K562 (cell line): ENCODE measurements around the gene SNX10. TPM values are rescaled to one million over a fixed set of nuclear protein-coding genes. Genes with fewer than 3 reads are reported as not detected.

Source experiments
- ATAC-seq: fragments of 200-7000 bp; cut with Tn5 transposase; 3 replicates; pipeline ENCODE4 v1.9.1; 2020; ENCODE audit warnings: moderate library complexity
- BruUV-seq: library from RNA; stranded (reverse); fragments of 400-500 nt; replicated peaks from 2 replicates; lab custom pipeline; 2021; lab: Mats Ljungman, UMichigan
- CTCF ChIA-PET: fragments of 300-600 bp; formaldehyde crosslinking; extraction: SDS; loops from one replicate; lab custom pipeline; 2021; ENCODE audit warnings: low intra/inter-chr PET ratio; lab: Yijun Ruan, JAX
- POLR2A ChIA-PET: fragments of 300-600, 350-650 bp; sonication (Branson Sonifier 250); formaldehyde crosslinking; extraction: SDS; loops from one replicate; lab custom pipeline; 2021; ENCODE audit warnings: antibody characterized with exemption, inconsistent platforms; lab: Yijun Ruan, JAX
- DNase-seq, 4 experiments: peaks; one replicate each; pipeline versions ENCODE4 v3.0.0 to v3.0.0-alpha.2; 2011 to 2018; ENCODE audit warnings: low spot score in 3 of 4, mixed read lengths in 3 of 4; ENCODE audit errors: extremely low read depth in 1 of 4
- FAIRE-seq: peaks from 2 replicates; lab custom pipeline; 2011; peaks lifted over from hg19 to GRCh38; lab: Jason Lieb, UNC
- H2AFZ ChIP-seq: 2 replicates; pipeline ENCODE4 v1.6.0; 2011; ENCODE audit warnings: low read depth, low read length, control low read depth, inconsistent platforms
- H3K27ac ChIP-seq: fragments of 200-600 bp; 3 replicates; pipeline ENCODE4 v1.8.0; 2011; ENCODE audit warnings: low read depth, mild to moderate bottlenecking, control low read depth, inconsistent platforms, low read length, moderate library complexity, mixed read lengths; ENCODE audit errors: extremely low read depth
- H3K27me3 ChIP-seq, 2 experiments: fragments of 300-600 bp in 1 of 2; 2 replicates in 1 of 2; 3 replicates in 1 of 2; pipeline versions ENCODE4 v1.6.0 to v1.8.0; 2011; ENCODE audit warnings: inconsistent platforms in 2 of 2, low read length in 2 of 2, mild to moderate bottlenecking in 1 of 2, mixed read lengths in 1 of 2, moderate library complexity in 1 of 2; ENCODE audit not compliant: control insufficient read depth in 2 of 2, insufficient read depth in 2 of 2
- H3K36me3 ChIP-seq: fragments of 300-600 bp; 3 replicates; pipeline ENCODE4 v1.8.0; 2011; ENCODE audit warnings: mild to moderate bottlenecking, low read length, inconsistent platforms; ENCODE audit not compliant: control insufficient read depth, insufficient read depth
- H3K4me1 ChIP-seq, 2 experiments: fragments of 200-600 bp in 1 of 2; replicated peaks in 1 of 2; 2 replicates in 1 of 2; 3 replicates in 1 of 2; pipeline versions ENCODE4 v1.5.1 to v1.8.0; 2011; ENCODE audit warnings: inconsistent platforms in 2 of 2, low read length in 2 of 2, mild to moderate bottlenecking in 1 of 2, mixed read lengths in 1 of 2, moderate library complexity in 1 of 2; ENCODE audit not compliant: control insufficient read depth in 2 of 2, insufficient read depth in 2 of 2
- H3K4me2 ChIP-seq: 2 replicates; pipeline ENCODE4 v1.6.1; 2011; ENCODE audit warnings: low read length, control low read depth, inconsistent platforms, mixed read lengths; ENCODE audit not compliant: insufficient read depth
- H3K4me3 ChIP-seq: fragments of 200-600 bp; sonication (generic), shearing (Covaris generic); 2 replicates; pipeline ENCODE4 v1.5.1; 2016; ENCODE audit warnings: control low read depth, inconsistent platforms
- H3K79me2 ChIP-seq: fragments of 200-600 bp; 3 replicates; pipeline ENCODE4 v1.8.0; 2011; ENCODE audit warnings: low read length, inconsistent platforms; ENCODE audit not compliant: control insufficient read depth, insufficient read depth
- H3K9ac ChIP-seq, 2 experiments: 2 replicates each; pipeline versions ENCODE4 v1.6.0 to v1.6.1; 2011; ENCODE audit warnings: low read depth in 2 of 2, low read length in 2 of 2, control low read depth in 1 of 2, inconsistent platforms in 1 of 2, mild to moderate bottlenecking in 1 of 2, mixed read lengths in 1 of 2; ENCODE audit not compliant: insufficient read depth in 1 of 2
- H3K9me1 ChIP-seq: one replicate; pipeline ENCODE4 v1.6.0; 2011; ENCODE audit warnings: inconsistent platforms, mild to moderate bottlenecking, low read length, moderate library complexity; ENCODE audit not compliant: control insufficient read depth, insufficient read depth
- H3K9me3 ChIP-seq: replicated peaks from 2 replicates; pipeline ENCODE4 v1.5.1; 2011; ENCODE audit warnings: low read depth, low read length, inconsistent platforms; ENCODE audit not compliant: control insufficient read depth, insufficient read depth
- H4K20me1 ChIP-seq: replicated peaks from 2 replicates; pipeline ENCODE4 v1.6.1; 2011; ENCODE audit warnings: low read length, inconsistent platforms, mixed read lengths; ENCODE audit not compliant: control insufficient read depth, insufficient read depth
- BDP1 ChIP-seq: IDR thresholded peaks from 3 replicates; pipeline ENCODE4 v1.6.1; 2011; ENCODE audit not compliant: insufficient read length, insufficient read depth
- CBX5 ChIP-seq: IDR thresholded peaks from 2 replicates; pipeline ENCODE4 v1.6.1; 2014; ENCODE audit warnings: low read depth, borderline replicate concordance
- CEBPG ChIP-seq, 3 experiments: fragments of 200-800 bp in 1 of 3; sonication (Bioruptor generic) in 1 of 3; sonication (generic) in 1 of 3; formaldehyde crosslinking in 1 of 3; IDR thresholded peaks in 2 of 3; conservative IDR thresholded peaks in 1 of 3; 2 replicates each; pipeline versions ENCODE4 v1.6.1 to v1.8.0; 2016 to 2022; ENCODE audit warnings: missing compliant biosample characterization in 2 of 3, missing genetic modification characterization in 2 of 3, mild to moderate bottlenecking in 1 of 3, missing genetic modification reagents in 1 of 3
- GABPA ChIP-seq: fragments of 200-800 bp; sonication (Bioruptor generic); conservative IDR thresholded peaks from 2 replicates; pipeline ENCODE4 v1.6.1; 2016; ENCODE audit warnings: low read depth, missing genetic modification characterization, missing compliant biosample characterization
- HMBOX1 ChIP-seq: sonication (generic); IDR thresholded peaks from 2 replicates; pipeline ENCODE4 v1.6.1; 2016
- RBBP5 ChIP-seq: fragments of 200-600 bp; sonication (generic); IDR thresholded peaks from 2 replicates; pipeline ENCODE4 v1.6.1; 2012; ENCODE audit warnings: borderline replicate concordance, mild to moderate bottlenecking, low read length, control low read depth, inconsistent platforms; ENCODE audit not compliant: insufficient read depth, poor library complexity, severe bottlenecking
- RFX1 ChIP-seq: fragments of 450-650 bp; IDR thresholded peaks from 2 replicates; pipeline ENCODE4 v1.6.1; 2016; ENCODE audit warnings: mild to moderate bottlenecking, moderate library complexity
- SAP30 ChIP-seq: fragments of 200-600 bp; sonication (generic); IDR thresholded peaks from 2 replicates; pipeline ENCODE4 v1.6.1; 2012; ENCODE audit warnings: borderline replicate concordance, low read depth, mild to moderate bottlenecking, moderate library complexity, low read length, control low read depth, inconsistent platforms; ENCODE audit not compliant: insufficient read depth, poor library complexity, severe bottlenecking
- SIN3A ChIP-seq, 2 experiments: fragments of 150-350 bp in 1 of 2; IDR thresholded peaks; 2 replicates each; pipeline ENCODE4 v1.6.1; 2011 to 2016; ENCODE audit warnings: borderline replicate concordance in 2 of 2, low read depth in 2 of 2, low read length in 2 of 2, mild to moderate bottlenecking in 2 of 2, moderate library complexity in 2 of 2; ENCODE audit not compliant: control insufficient read depth in 1 of 2
- WGBS: fragments of 100-300 bp; shearing (Covaris generic); methylation state at CpG from one replicate; pipeline ENCODE4 v1.1.6; 2016; ENCODE audit warnings: low coverage, mixed read lengths; ENCODE audit not compliant: insufficient coverage; ENCODE audit errors: missing lambda C conversion rate; 5-methylcytosine and 5-hydroxymethylcytosine counted together
- in situ Hi-C: fragments of 300-500 bp; cut with MboI; formaldehyde crosslinking; loops from 4 replicates; pipeline ENCODE4 v1.15.0; 2018; ENCODE audit warnings: inconsistent platforms, mixed read lengths
- intact Hi-C: fragments of 100-400 bp; cut with micrococcal nuclease; formaldehyde crosslinking; loops from 2 replicates; pipeline ENCODE4 v1.14.2; 2022
- polyA plus RNA-seq, 8 experiments: library from polyadenylated mRNA; depleted of rRNA in 4 of 8; stranded (reverse) in 5 of 8; unstranded in 3 of 8; fragments of >200 nt; fragmentation: Nextera tagmentation in 2 of 8; fragmentation: Illumina TruSeq in 1 of 8; extraction: Ambion mirVana in 2 of 8; extraction: Trizol in 1 of 8; gene quantifications; 2 replicates each; pipeline versions ENCODE4 v1.2.1 to v1.2.3, GENCODE V29; 2011 to 2014; ENCODE audit warnings: inconsistent platforms in 1 of 8, missing spikeins in 1 of 8
- total RNA-seq, 7 experiments: library from RNA; depleted of rRNA in 6 of 7; stranded (reverse); fragments of >200 nt in 6 of 7; fragmentation: Illumina TruSeq in 2 of 7; extraction: Trizol in 2 of 7; gene quantifications; 2 replicates each; pipeline versions ENCODE4 v1.2.1 to v1.2.3, GENCODE V29; 2011 to 2021; ENCODE audit warnings: low replicate concordance in 1 of 7
- TF ChIP-seq, protein P1 (sequence below): fragments of 450-650 bp; IDR thresholded peaks from 2 replicates; pipeline ENCODE4 v1.7.0; 2016; ENCODE audit warnings: borderline replicate concordance

The SNX10 gene
- total and polyA plus RNA-seq, 9 of the 15 experiments (the other 6 are each of a cell fraction or from before 2014, with no cell fraction given): 6.9 to 16.5 (median 11.5) TPM

DNA sequence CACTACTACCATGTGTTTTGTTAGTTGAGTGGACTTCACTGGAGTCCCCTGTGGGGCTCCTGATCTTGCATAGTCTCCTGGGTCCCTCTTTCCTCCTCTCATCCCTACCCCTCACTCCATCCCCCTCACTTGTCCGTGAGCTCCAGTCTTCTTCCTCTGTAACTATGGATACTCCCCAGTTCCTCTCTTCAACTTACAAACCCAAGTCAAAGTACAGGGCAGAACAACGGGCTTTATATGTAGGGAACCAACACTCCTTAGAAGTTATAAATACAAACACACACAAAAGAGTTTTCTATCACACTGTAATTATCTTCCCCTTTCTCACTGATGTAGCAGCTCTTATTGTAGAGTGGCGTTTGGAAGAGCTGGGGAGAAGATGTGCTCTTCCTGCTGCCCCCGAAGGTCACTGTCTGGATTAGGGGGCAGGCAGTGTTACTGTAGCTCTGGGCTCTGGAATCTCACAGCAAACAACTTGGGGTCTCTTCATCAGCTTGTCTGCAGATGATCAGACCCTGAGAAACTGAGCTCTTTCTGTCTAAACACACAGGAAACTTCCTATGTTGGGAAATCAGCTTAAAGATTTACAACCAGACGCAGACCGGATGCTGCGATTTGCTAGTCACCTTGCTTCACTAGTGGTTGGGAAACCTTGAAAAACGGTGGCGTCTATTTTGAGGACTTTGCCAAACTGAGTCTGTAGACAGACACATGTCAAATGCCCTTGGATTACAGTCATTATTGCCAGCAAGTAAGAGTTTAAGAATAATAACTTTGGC lies 13.6 kb downstream of the SNX10 start:
- ChIA-PET POLR2A (interaction anchor here (0.6 to 2.1 kb wide), 4 partner anchors 9 to 50 kb away, joined by 3 to 7 read pairs (median 4); no protein-coding TSS in a partner anchor), CTCF (no interaction called here)
- intact Hi-C loops (no loop called here), in situ Hi-C loops (no loop called here)
- Histone ChIP-seq H3K9ac (no peak overlapping the region), H3K27me3 (no peaks in the 10 kb centered on the region), H3K36me3 (no peaks in the 10 kb centered on the region; the same call in 2 of the 3 replicates), H4K20me1 (no peaks in the 10 kb centered on the region), H3K4me2 (no peak overlapping the region), H3K27ac (no peak overlapping the region), H3K4me1 (peaks cover 0 to 26% of the 10 kb centered on the region in 2 experiments; a peak in 4 of 5 replicates), H2AFZ (no peak overlapping the region), H3K4me3 (no peak overlapping the region), H3K9me1 (no peaks in the 10 kb centered on the region), H3K79me2 (no peaks in the 10 kb centered on the region), H3K9me3 (no peaks in the 10 kb centered on the region)
- no peak for DNase-seq
- BruUV-seq: no TSS peak
- no peak for ATAC-seq
- no peak for FAIRE-seq
- 68% methylated on average over 9 of the region's 9 CpGs for WGBS
- TF ChIP-seq RBBP5 (no peak), GABPA (0 out of 2 replicates have a peak, but pooled peaks have one; percentile 41), RFX1 (0 out of 2 replicates have a peak, but pooled peaks have one; percentile 7), CEBPG (CRISPR knock-in tag; IDR thresholded peaks at IDR 0.05) (no peak), CEBPG (tag; conservative IDR thresholded peaks at IDR 0.05 in 1 of 2, IDR thresholded peaks at IDR 0.05 in 1 of 2) (peak in 1 of 2 experiments; percentile 41; a peak in 1 of 4 replicates), SAP30 (no peak), BDP1 (no peak), SIN3A (IDR thresholded peaks at IDR 0.05; ENCODE audit: borderline replicate concordance in 2 of 2, control insufficient read depth in 1 of 2, low read depth in 2 of 2, low read length in 2 of 2) (no peak), CBX5 (no peak), HMBOX1 (0 out of 2 replicates have a peak, but pooled peaks have one; percentile 25)
- TF ChIP-seq, protein P1, sequence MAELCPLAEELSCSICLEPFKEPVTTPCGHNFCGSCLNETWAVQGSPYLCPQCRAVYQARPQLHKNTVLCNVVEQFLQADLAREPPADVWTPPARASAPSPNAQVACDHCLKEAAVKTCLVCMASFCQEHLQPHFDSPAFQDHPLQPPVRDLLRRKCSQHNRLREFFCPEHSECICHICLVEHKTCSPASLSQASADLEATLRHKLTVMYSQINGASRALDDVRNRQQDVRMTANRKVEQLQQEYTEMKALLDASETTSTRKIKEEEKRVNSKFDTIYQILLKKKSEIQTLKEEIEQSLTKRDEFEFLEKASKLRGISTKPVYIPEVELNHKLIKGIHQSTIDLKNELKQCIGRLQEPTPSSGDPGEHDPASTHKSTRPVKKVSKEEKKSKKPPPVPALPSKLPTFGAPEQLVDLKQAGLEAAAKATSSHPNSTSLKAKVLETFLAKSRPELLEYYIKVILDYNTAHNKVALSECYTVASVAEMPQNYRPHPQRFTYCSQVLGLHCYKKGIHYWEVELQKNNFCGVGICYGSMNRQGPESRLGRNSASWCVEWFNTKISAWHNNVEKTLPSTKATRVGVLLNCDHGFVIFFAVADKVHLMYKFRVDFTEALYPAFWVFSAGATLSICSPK: no peak
